GM12892 (cell line): ENCODE measurements around the gene ATAD3A.

ENCODE experiments used
- POLR2A ChIP-seq: IDR thresholded peaks from 2 replicates; pipeline ENCODE4 v1.6.1; 2011; ENCODE audit warnings: low read depth, low read length, control low read depth
- POLR2AphosphoS5 ChIP-seq: IDR thresholded peaks from 2 replicates; pipeline ENCODE4 v1.6.1; 2011; ENCODE audit warnings: low read depth, low read length, control low read depth
- TAF1 ChIP-seq: IDR thresholded peaks from 2 replicates; pipeline ENCODE4 v1.6.1; 2011; ENCODE audit warnings: low read depth, mild to moderate bottlenecking, control low read depth, low read length, borderline replicate concordance

DNA sequence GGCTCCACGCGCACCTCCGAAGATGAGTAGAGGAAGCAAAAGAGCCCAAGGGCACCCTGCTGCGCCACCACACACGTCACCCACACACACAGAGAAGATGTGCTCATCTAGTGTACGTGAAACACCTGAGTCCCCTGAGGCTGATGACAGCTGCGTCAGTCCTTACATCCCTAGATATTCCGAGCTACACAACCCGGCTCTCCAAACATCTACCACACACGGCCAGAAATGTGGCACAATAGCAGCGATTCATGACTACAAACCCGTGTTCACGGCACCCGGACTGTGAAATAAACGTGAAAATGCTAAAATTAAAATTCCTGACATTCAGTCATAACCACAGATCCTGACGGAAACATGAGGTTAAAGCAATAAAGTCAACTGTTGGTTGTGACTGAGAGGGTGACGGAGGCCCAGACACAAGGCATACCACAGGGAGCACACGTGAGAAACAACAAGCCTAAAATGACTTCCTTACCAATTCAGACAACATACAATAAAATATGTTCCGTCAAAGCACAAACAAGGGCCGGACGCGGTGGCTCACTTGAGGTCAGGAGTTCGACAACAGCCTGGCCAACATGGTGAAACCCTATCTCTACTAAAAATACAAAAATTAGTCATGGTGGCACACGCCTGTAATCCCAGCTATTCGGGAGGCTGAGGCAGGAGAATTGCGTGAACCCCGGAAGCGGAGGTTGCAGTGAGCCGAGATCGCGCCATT is 55.4 kb downstream of the ATAD3A start:
- TF ChIP-seq POLR2A, result no peak
- TF ChIP-seq TAF1, result no peak
- no peak for TF ChIP-seq POLR2AphosphoS5
